GM06990 (cell line): ENCODE measurements around the gene OR2V1.

Source experiments
- DNase-seq: peaks from one replicate; pipeline ENCODE4 v3.0.0-alpha.2; 2011; ENCODE audit not compliant: insufficient read length; ENCODE audit errors: extremely low read depth
- H3K27me3 ChIP-seq: replicated peaks from 2 replicates; pipeline ENCODE4 v1.6.0; 2011; ENCODE audit warnings: low read length; ENCODE audit not compliant: control insufficient read depth, insufficient read depth
- H3K36me3 ChIP-seq: 2 replicates; pipeline ENCODE4 v1.5.1; 2011; ENCODE audit warnings: low read length; ENCODE audit not compliant: control insufficient read depth, insufficient read depth
- H3K4me3 ChIP-seq: replicated peaks from 2 replicates; pipeline ENCODE4 v1.5.1; 2011; ENCODE audit warnings: low read depth, mild to moderate bottlenecking, control low read depth, low read length
- TF ChIP-seq, protein P1 (sequence below): IDR thresholded peaks from 2 replicates; pipeline ENCODE4 v1.5.1; 2011; ENCODE audit warnings: low read length, control low read depth, mild to moderate bottlenecking, inconsistent platforms; ENCODE audit not compliant: insufficient read depth, poor library complexity, severe bottlenecking

OR2V1 gene

DNA sequence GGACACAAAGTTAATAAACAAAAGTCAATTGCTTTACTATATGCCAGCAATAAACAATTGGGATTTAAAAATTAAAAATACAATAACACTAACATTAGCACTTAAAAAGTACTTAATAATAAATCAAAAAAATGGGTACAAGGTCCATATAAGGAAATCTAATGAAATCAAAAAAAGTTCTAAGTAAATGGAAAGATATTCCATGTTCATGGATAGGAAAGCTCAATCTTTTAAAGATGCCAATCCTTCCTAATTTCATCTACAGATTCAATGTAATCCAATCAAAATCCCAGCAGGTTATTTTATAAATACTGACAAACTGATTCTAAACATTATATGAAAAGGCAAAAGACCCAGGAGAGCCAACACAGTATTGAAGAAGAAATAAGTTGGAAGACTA, 49.0 kb downstream of the OR2V1 start:
- H3K27me3 ChIP-seq = no peaks in the 10 kb centered on the region; the same call in 1 of the 2 replicates
- H3K36me3 ChIP-seq = no peaks in the 10 kb centered on the region
- DNase-seq = no peak
- H3K4me3 ChIP-seq = no peak overlapping the region
- TF ChIP-seq, protein P1, sequence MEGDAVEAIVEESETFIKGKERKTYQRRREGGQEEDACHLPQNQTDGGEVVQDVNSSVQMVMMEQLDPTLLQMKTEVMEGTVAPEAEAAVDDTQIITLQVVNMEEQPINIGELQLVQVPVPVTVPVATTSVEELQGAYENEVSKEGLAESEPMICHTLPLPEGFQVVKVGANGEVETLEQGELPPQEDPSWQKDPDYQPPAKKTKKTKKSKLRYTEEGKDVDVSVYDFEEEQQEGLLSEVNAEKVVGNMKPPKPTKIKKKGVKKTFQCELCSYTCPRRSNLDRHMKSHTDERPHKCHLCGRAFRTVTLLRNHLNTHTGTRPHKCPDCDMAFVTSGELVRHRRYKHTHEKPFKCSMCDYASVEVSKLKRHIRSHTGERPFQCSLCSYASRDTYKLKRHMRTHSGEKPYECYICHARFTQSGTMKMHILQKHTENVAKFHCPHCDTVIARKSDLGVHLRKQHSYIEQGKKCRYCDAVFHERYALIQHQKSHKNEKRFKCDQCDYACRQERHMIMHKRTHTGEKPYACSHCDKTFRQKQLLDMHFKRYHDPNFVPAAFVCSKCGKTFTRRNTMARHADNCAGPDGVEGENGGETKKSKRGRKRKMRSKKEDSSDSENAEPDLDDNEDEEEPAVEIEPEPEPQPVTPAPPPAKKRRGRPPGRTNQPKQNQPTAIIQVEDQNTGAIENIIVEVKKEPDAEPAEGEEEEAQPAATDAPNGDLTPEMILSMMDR = no peak

DNA sequence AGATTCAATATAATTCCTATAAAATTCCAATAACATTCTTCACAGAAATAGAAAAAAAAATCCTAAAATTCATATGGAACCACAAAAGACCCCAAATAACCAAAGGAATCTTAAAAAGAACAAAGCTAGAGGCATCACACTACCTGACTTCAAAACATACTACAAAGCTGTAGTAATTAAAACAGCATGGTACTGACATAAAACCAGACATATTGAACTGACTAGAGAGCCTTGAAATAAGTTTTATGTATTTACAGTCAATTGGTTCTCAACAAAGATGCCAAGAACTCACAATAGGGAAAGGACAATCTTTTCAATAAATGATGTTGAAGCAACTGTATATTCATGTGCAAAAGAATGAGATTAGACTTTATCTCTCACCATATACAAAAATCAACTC, 54.0 kb downstream of the OR2V1 start:
- Histone ChIP-seq H3K36me3 (no peaks in the 10 kb centered on the region), H3K4me3 (no peak overlapping the region), H3K27me3 (no peaks in the 10 kb centered on the region)
- TF ChIP-seq, protein P1 = no peak
- no peak for DNase-seq
